Uterus (tissue), 4 donors: ENCODE results near the gene GRHL3. TPM values are rescaled to one million over a fixed set of nuclear protein-coding genes. Genes with fewer than 3 reads are reported as not detected.

Experiments
- DNase-seq, 2 donors: peaks; one replicate each; pipeline ENCODE4 v3.0.0-alpha.2; 2019 to 2020
- H3K27ac ChIP-seq, 2 donors: fragments of 200-600 bp; sonication (generic); 1 replicate in 1 of 2; 2 replicates in 1 of 2; pipeline ENCODE4 v1.5.1; 2016 to 2018
- H3K27me3 ChIP-seq, 2 donors: fragments of 200-600 bp; sonication (generic); one replicate each; pipeline ENCODE4 v1.5.1; 2018 to 2019; ENCODE audit warnings: control low read depth in 1 of 2
- H3K36me3 ChIP-seq, 2 donors: fragments of 200-600 bp; sonication (generic); one replicate each; pipeline ENCODE4 v1.5.1; 2019; ENCODE audit warnings: control low read depth in 1 of 2
- H3K4me1 ChIP-seq, 2 donors: fragments of 200-600 bp; sonication (generic); one replicate each; pipeline ENCODE4 v1.5.1; 2018 to 2019; ENCODE audit warnings: control low read depth in 1 of 2
- H3K4me3 ChIP-seq, 2 donors: fragments of 200-600 bp; sonication (generic); 1 replicate in 1 of 2; 2 replicates in 1 of 2; pipeline ENCODE4 v1.5.1; 2018 to 2019; ENCODE audit warnings: mild to moderate bottlenecking in 1 of 2
- H3K9me3 ChIP-seq, 2 donors: fragments of 200-600 bp; sonication (generic); one replicate each; pipeline ENCODE4 v1.5.1; 2019; ENCODE audit warnings: control low read depth in 1 of 2
- POLR2A ChIP-seq, 2 donors: fragments of 450-650 bp; IDR thresholded peaks; one replicate each; pipeline ENCODE4 v1.6.1; 2016; ENCODE audit warnings: antibody characterized with exemption in 2 of 2, mild to moderate bottlenecking in 1 of 2, moderate library complexity in 1 of 2
- intact Hi-C: fragments of 100-400 bp; cut with DNase I; formaldehyde crosslinking; loops from one replicate; pipeline ENCODE4 v1.15.1; 2023; ENCODE audit warnings: low total_unique reads
- total RNA-seq, 4 donors: library from RNA; depleted of rRNA in 3 of 4; stranded (reverse); fragments of >200 nt in 3 of 4; gene quantifications; one replicate each; pipeline versions ENCODE4 v1.1.0 to v1.2.4, GENCODE V29; 2014 to 2023
- TF ChIP-seq, protein P1 (sequence below), 4 experiments: fragments of 200-600 bp in 2 of 4; fragments of 450-650 bp in 2 of 4; sonication (generic) in 2 of 4; IDR thresholded peaks; one replicate each; pipeline ENCODE4 v1.5.1; 2016 to 2019; ENCODE audit warnings: antibody characterized with exemption in 4 of 4, mild to moderate bottlenecking in 2 of 4, moderate library complexity in 1 of 4
- donor health status: DM: yes; HTN: yes; CAD: no.

The GRHL3 gene
- total RNA-seq, 4 donors from 2014 or later: 0.15 to 0.35 TPM; not detected in 2

GRCh38 chr1:24277420-24278169, 41.6 kb upstream of the GRHL3 start:
- no peak overlapping the region for H3K27ac ChIP-seq
- intact Hi-C loops: no loop called here

DNA sequence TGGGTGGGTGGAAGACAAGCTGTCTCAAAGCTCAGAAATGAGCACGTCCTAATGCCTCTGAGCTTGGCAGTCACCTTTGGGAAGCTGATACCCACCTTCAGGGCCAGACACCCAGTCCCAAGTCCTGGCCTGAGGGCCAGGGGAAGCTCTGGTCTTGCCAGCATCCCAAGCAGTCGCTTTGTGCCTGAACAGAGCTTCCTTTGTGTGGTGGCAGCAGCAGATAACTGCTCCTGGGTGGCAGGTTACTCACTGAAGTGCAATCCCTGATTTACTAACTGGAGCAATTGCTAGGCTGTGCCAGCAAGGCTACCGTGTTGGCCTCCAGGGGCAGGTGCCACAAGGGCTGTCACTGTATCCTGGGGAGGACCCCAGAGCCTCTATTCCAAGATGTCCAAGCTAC, 40.4 kb upstream of the GRHL3 start:
- Histone ChIP-seq H3K27me3 (no peaks in the 10 kb centered on the region), H3K27ac (no peak overlapping the region), H3K36me3 (no peaks in the 10 kb centered on the region), H3K4me3 (no peak overlapping the region), H3K9me3 (no peaks in the 10 kb centered on the region), H3K4me1 (no peaks in the 10 kb centered on the region)
- DNase-seq: no peak
- intact Hi-C loops: no loop called here
- TF ChIP-seq, protein P1, sequence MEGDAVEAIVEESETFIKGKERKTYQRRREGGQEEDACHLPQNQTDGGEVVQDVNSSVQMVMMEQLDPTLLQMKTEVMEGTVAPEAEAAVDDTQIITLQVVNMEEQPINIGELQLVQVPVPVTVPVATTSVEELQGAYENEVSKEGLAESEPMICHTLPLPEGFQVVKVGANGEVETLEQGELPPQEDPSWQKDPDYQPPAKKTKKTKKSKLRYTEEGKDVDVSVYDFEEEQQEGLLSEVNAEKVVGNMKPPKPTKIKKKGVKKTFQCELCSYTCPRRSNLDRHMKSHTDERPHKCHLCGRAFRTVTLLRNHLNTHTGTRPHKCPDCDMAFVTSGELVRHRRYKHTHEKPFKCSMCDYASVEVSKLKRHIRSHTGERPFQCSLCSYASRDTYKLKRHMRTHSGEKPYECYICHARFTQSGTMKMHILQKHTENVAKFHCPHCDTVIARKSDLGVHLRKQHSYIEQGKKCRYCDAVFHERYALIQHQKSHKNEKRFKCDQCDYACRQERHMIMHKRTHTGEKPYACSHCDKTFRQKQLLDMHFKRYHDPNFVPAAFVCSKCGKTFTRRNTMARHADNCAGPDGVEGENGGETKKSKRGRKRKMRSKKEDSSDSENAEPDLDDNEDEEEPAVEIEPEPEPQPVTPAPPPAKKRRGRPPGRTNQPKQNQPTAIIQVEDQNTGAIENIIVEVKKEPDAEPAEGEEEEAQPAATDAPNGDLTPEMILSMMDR (IDR thresholded peaks at IDR 0.05): no peak
- no peak for TF ChIP-seq POLR2A (IDR thresholded peaks at IDR 0.05)

More at GRCh38 chr1:24277420-24278169, 41.6 kb upstream of the GRHL3 start:
- H3K4me3 ChIP-seq: no peak overlapping the region
- no peak for TF ChIP-seq POLR2A (IDR thresholded peaks at IDR 0.05)
- TF ChIP-seq, protein P1 (IDR thresholded peaks at IDR 0.05): no peak
- H3K9me3 ChIP-seq: no peaks in the 10 kb centered on the region
- no peak for DNase-seq
- no peaks in the 10 kb centered on the region for H3K4me1 ChIP-seq
- H3K36me3 ChIP-seq: no peaks in the 10 kb centered on the region
- no peaks in the 10 kb centered on the region for H3K27me3 ChIP-seq

DNA sequence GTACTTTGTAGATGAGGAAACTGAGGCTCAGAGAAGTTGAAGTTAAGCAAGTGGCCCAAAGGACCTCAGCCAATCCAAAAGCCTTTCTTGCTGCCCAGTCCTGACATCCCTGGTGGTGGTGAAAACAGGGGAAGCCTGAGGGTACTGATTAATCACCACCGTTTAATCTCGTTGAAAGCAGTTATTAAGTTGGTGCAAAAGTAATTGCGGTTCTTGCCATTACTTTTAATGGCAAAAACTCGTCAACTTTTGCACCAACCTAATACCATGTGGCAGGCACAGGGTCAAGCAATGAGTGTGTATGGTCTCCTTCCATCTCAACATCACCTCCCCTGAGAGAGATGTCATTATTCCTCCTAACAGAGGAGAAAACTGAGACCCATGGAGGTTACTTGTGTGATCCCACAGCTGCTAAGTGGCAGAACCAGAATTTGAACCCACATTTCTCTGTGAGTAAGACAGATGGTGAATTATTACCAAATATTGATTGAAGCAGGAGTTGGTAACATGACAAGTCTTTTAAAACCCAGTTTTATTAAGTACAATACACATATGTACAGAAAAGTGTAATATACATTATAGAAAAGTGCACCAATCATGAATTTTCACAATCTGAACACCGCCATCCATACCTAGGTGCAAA, 39.4 kb upstream of the GRHL3 start:
- TF ChIP-seq POLR2A (IDR thresholded peaks at IDR 0.05): no peak
- TF ChIP-seq, protein P1 (IDR thresholded peaks at IDR 0.05): no peak
- no peaks in the 10 kb centered on the region for H3K9me3 ChIP-seq
- intact Hi-C loops: no loop called here
- H3K4me1 ChIP-seq: no peaks in the 10 kb centered on the region
- no peaks in the 10 kb centered on the region for H3K27me3 ChIP-seq
- H3K4me3 ChIP-seq: no peak overlapping the region
- no peak overlapping the region for H3K27ac ChIP-seq
- H3K36me3 ChIP-seq: no peaks in the 10 kb centered on the region
- no peak for DNase-seq

GRCh38 chr1:24281591-24281990, 37.6 kb upstream of the GRHL3 start:
- DNase-seq: no peak
- H3K36me3 ChIP-seq: no peaks in the 10 kb centered on the region
- H3K4me3 ChIP-seq: no peak overlapping the region
- no peaks in the 10 kb centered on the region for H3K9me3 ChIP-seq
- no peak overlapping the region for H3K27ac ChIP-seq
- H3K27me3 ChIP-seq: no peaks in the 10 kb centered on the region
- intact Hi-C loops: no loop called here
- no peaks in the 10 kb centered on the region for H3K4me1 ChIP-seq
- TF ChIP-seq POLR2A (IDR thresholded peaks at IDR 0.05): no peak
- TF ChIP-seq, protein P1 (IDR thresholded peaks at IDR 0.05): no peak

DNA sequence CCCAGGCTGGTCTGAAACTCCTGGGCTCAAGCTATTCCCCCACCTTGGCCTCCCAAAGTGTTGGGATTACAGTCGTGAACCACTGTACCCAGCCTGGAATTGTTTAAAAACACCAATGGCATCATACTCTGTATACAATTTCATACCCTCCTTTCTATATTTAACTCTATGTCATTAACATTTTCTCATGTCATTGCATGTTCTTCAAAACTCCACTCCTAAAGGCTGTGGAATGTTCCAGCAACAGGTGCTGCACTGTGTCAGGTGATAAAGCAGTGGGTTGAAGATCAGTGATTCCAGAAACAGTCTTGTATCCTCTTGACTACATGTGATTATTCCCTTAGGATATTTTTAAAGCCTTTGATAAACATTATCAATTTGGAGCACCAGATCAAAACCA, 36.7 kb upstream of the GRHL3 start:
- DNase-seq: no peak
- H3K36me3 ChIP-seq: no peaks in the 10 kb centered on the region
- H3K4me3 ChIP-seq: no peak overlapping the region
- no peaks in the 10 kb centered on the region for H3K4me1 ChIP-seq
- no peaks in the 10 kb centered on the region for H3K27me3 ChIP-seq
- no peak overlapping the region for H3K27ac ChIP-seq
- H3K9me3 ChIP-seq: no peaks in the 10 kb centered on the region
- TF ChIP-seq, protein P1 (IDR thresholded peaks at IDR 0.05): no peak
- no peak for TF ChIP-seq POLR2A (IDR thresholded peaks at IDR 0.05)
- intact Hi-C loops: no loop called here
